ENCODE measurements around the gene PDCD1.
"Not testable (repeated sequence)": the region's sequence is repeated elsewhere in the genome, so short reads cannot be mapped to it uniquely, and the experiment has no call there.

PDCD1 gene

GRCh38 chr2:241876528-241877196 is 18.0 kb upstream of the PDCD1 start:
- no peak for DNase-seq

GRCh38 chr2:241875754-241876527 is 17.2 kb upstream of the PDCD1 start:
- not testable (repeated sequence) for DNase-seq

- DNase-seq = no peak
Observed at GRCh38 chr2:241874277-241874925, 15.7 kb upstream of the PDCD1 start.

GRCh38 chr2:241873803-241874110 is 15.1 kb upstream of the PDCD1 start:
- DNase-seq = no peak

- DNase-seq = no peak
Observed at GRCh38 chr2:241873081-241873802, 14.5 kb upstream of the PDCD1 start.

GRCh38 chr2:241872313-241872642 is 13.6 kb upstream of the PDCD1 start:
- DNase-seq = no peak

- no peak for DNase-seq
Observed at GRCh38 chr2:241871538-241872312, 13.0 kb upstream of the PDCD1 start.

GRCh38 chr2:241870611-241871537 is 12.2 kb upstream of the PDCD1 start:
- no peak for DNase-seq

- DNase-seq = no peak
Observed at GRCh38 chr2:241870081-241870541, 11.4 kb upstream of the PDCD1 start.

GRCh38 chr2:241869087-241869961 is 10.6 kb upstream of the PDCD1 start, which contains the start of gene RTP5:
RTP5 (plus strand) TSS chr2:241869729; CDS start chr2:241869757, 28 bp downstream.
- no peak for DNase-seq

GRCh38 chr2:241868661-241869081 is 10.0 kb upstream of the PDCD1 start:
- no peak for DNase-seq

- no peak for DNase-seq
Observed at GRCh38 chr2:241867776-241868420, 9.2 kb upstream of the PDCD1 start.

GRCh38 chr2:241866790-241867645 is 8.3 kb upstream of the PDCD1 start:
- DNase-seq = no peak

- DNase-seq = no peak
Observed at GRCh38 chr2:241865957-241866789, 7.5 kb upstream of the PDCD1 start.

GRCh38 chr2:241865416-241865956 is 6.8 kb upstream of the PDCD1 start:
- DNase-seq = no peak

- DNase-seq = no peak
Observed at GRCh38 chr2:241864850-241865213, 6.1 kb upstream of the PDCD1 start.

GRCh38 chr2:241864168-241864849 is 5.6 kb upstream of the PDCD1 start:
- no peak for DNase-seq
